Measurements from ENCODE around the gene NUP54.

DNA sequence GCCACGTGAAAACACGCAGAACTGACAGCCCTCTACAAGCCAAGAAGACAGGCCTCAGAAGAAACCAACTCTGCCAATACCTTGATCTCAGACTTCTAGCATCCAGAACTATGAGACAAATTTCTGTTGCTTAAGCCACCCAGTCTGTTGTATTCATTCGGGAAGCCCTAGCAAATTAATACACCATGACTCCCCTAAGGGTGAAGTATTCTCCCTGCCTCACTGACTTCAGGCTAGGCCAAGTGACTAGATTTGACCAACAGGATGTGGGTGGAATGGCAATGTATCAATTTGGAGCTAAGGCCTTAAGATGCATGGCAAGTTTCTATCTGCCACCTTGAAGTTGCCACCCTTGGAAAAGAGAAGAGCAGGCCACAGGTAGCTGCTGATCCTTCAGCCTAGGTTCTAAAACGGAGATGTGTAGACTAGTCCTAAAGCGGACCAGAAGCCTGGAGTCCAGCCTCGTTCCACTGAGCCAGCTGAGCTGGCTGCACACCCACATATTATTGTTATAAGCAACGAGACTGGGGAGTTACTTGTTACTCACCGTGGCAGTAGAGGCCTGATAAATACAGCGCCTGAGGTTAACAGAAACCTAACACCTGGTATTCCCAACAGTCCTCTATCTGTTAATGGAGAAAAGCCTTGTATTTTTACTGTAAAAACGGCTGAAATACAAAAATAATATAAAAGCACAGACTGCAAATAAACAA lies 49.0 kb upstream of the NUP54 start:
- TF ChIP-seq, protein P1, sequence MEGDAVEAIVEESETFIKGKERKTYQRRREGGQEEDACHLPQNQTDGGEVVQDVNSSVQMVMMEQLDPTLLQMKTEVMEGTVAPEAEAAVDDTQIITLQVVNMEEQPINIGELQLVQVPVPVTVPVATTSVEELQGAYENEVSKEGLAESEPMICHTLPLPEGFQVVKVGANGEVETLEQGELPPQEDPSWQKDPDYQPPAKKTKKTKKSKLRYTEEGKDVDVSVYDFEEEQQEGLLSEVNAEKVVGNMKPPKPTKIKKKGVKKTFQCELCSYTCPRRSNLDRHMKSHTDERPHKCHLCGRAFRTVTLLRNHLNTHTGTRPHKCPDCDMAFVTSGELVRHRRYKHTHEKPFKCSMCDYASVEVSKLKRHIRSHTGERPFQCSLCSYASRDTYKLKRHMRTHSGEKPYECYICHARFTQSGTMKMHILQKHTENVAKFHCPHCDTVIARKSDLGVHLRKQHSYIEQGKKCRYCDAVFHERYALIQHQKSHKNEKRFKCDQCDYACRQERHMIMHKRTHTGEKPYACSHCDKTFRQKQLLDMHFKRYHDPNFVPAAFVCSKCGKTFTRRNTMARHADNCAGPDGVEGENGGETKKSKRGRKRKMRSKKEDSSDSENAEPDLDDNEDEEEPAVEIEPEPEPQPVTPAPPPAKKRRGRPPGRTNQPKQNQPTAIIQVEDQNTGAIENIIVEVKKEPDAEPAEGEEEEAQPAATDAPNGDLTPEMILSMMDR (IDR thresholded peaks at IDR 0.05), result no peak
- TF ChIP-seq EP300 (IDR thresholded peaks at IDR 0.05) (no peak), POLR2A (IDR thresholded peaks at IDR 0.05) (no peak), POLR2AphosphoS5 (IDR thresholded peaks at IDR 0.05) (no peak)

Measured in gastroesophageal sphincter (tissue), 3 donors.